ENCODE data around the gene OR10AG1. TPM values are rescaled to one million over a fixed set of nuclear protein-coding genes. Genes with fewer than 3 reads are reported as not detected.

OR10AG1 gene, protein sequence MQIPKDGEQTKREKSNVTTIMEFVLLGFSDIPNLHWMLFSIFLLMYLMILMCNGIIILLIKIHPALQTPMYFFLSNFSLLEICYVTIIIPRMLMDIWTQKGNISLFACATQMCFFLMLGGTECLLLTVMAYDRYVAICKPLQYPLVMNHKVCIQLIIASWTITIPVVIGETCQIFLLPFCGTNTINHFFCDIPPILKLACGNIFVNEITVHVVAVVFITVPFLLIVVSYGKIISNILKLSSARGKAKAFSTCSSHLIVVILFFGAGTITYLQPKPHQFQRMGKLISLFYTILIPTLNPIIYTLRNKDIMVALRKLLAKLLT
- not detected in 2 replicates for total RNA-seq

DNA sequence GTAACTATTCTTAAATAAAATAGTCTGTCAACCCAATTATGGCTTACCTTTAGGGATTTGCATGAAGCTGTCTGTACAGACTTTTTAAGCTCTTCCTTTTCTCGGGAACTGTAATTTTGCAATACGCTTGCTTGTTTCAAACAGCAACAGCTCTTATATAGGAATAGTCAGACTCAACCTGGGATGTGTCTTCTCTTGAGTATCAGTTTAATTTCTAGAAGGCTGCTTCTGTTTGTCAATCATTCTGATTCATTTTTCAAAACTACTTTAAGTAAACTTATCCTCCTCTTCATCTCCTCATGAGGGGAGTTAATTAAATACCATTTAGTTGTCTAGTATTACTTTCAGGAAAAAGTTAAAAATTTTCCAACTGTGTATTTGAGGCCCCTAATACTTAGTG is at the start of gene OR10AG1:
Gene OR10AG1 (minus strand): TSS at position 101 of the 400 bp plus-strand sequence. CDS start 38 bp downstream, at position 63.

DNA sequence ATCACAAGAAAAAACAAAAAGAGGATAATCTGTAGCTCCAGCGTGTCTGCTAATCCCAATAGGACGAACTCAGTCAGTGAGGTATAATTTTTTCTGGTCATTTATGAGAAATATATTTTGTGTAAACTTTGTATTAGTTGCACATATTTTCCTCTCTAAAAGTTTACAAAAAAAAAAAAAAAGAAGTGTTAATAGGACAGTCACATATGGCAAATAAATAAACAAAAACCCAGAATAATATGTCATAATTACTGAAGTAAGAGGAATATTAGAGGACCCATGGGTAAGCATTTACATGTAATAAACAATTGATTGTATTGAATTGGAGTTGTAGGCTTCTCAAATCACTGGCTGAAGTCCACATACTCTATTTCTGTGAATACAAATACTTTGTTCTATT is 24.8 kb upstream of the OR10AG1 start, which contains the start of gene OR5F1:
Gene OR5F1 (minus strand): TSS at position 101 of the 400 bp plus-strand sequence. CDS start 0 bp downstream, at position 101.

GRCh38 chr11:55936300-55936699 is 33.4 kb downstream of the OR10AG1 start, which contains the start of gene OR5I1:
Gene OR5I1 (minus strand): TSS chr11:55936400. CDS start chr11:55936400, 0 bp downstream.

Other genes starting within 250 kb of the OR10AG1 start
- gene OR5D13, start 196.5 kb downstream of the OR10AG1 start, total RNA-seq, result not detected in 2 replicates
- not detected in 2 replicates for gene OR5D14, start 174.4 kb downstream of the OR10AG1 start, total RNA-seq
- gene OR5L1, start 158.6 kb downstream of the OR10AG1 start, total RNA-seq, result not detected in 2 replicates
- not detected in 2 replicates for gene OR5D18, start 150.3 kb downstream of the OR10AG1 start, total RNA-seq
- gene OR5L2, start 142.7 kb downstream of the OR10AG1 start, total RNA-seq, result not detected in 2 replicates
- not detected in 2 replicates for gene OR5D16, start 131.2 kb downstream of the OR10AG1 start, total RNA-seq
- not detected in 2 replicates for gene TRIM51, start 86.6 kb downstream of the OR10AG1 start, total RNA-seq
- gene OR5W2, start 55.4 kb downstream of the OR10AG1 start, total RNA-seq, result not detected in 2 replicates
- not detected in 2 replicates for gene OR5I1, start 33.5 kb downstream of the OR10AG1 start, total RNA-seq
- not detected in 2 replicates for gene OR5F1, start 24.7 kb upstream of the OR10AG1 start, total RNA-seq
- gene OR5AS1, start 57.7 kb upstream of the OR10AG1 start, total RNA-seq, result not detected in 2 replicates
- not detected in 2 replicates for gene OR8I2, start 123.4 kb upstream of the OR10AG1 start, total RNA-seq
- not detected in 2 replicates for gene OR8H2, start 133.7 kb upstream of the OR10AG1 start, total RNA-seq
- not detected in 2 replicates for gene OR8H3, start 152.4 kb upstream of the OR10AG1 start, total RNA-seq
- gene OR8J3, start 170.3 kb upstream of the OR10AG1 start, total RNA-seq, result not detected in 2 replicates
- not detected in 2 replicates for gene OR8K5, start 190.4 kb upstream of the OR10AG1 start, total RNA-seq
- gene OR5J2, start 206.7 kb upstream of the OR10AG1 start, total RNA-seq, result not detected in 2 replicates